Breast epithelium (tissue), 3 donors: Measurements from ENCODE around the gene ZDHHC4.
"Not testable (repeated sequence)": the region's sequence is repeated elsewhere in the genome, so short reads cannot be mapped to it uniquely, and the experiment has no call there.

Source experiments
- POLR2A ChIP-seq: fragments of 450-650 bp; IDR thresholded peaks from one replicate; pipeline ENCODE4 v1.6.1; 2016; ENCODE audit warnings: antibody characterized with exemption, mild to moderate bottlenecking, moderate library complexity
- TF ChIP-seq, protein P1 (sequence below), 3 donors: fragments of 450-650 bp; IDR thresholded peaks; one replicate each; pipeline ENCODE4 v1.5.1; 2016 to 2017; ENCODE audit warnings: antibody characterized with exemption in 3 of 3, mild to moderate bottlenecking in 3 of 3, moderate library complexity in 3 of 3

DNA sequence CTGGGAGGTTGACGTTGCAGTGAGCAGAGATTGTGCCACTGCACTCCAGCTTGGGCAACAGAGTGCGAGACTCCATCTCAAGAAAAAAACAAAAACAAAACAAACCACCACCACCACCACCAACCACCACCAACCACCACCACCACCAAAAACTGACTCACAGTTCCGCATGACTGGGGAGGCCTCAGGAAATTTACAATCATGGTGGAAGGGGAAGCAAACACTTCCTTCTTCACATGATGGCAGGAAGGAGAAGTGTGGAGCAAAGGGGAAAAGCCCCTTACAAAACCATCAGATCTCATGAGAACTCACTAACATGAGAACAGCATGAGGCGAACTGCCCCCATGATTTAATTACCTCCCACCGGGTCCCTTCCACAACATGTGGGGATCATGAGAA lies 57.7 kb downstream of the ZDHHC4 start:
- TF ChIP-seq POLR2A = not testable (repeated sequence)
- TF ChIP-seq, protein P1, sequence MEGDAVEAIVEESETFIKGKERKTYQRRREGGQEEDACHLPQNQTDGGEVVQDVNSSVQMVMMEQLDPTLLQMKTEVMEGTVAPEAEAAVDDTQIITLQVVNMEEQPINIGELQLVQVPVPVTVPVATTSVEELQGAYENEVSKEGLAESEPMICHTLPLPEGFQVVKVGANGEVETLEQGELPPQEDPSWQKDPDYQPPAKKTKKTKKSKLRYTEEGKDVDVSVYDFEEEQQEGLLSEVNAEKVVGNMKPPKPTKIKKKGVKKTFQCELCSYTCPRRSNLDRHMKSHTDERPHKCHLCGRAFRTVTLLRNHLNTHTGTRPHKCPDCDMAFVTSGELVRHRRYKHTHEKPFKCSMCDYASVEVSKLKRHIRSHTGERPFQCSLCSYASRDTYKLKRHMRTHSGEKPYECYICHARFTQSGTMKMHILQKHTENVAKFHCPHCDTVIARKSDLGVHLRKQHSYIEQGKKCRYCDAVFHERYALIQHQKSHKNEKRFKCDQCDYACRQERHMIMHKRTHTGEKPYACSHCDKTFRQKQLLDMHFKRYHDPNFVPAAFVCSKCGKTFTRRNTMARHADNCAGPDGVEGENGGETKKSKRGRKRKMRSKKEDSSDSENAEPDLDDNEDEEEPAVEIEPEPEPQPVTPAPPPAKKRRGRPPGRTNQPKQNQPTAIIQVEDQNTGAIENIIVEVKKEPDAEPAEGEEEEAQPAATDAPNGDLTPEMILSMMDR (IDR thresholded peaks at IDR 0.05) = not testable (repeated sequence)
